Choroid plexus epithelial cell (primary cell): ENCODE measurements around the gene DDX43.
"Not testable (repeated sequence)": the region's sequence is repeated elsewhere in the genome, so short reads cannot be mapped to it uniquely, and the experiment has no call there.

Experiments used
- DNase-seq: peaks from one replicate; pipeline ENCODE4 v3.0.0-alpha.2; 2010; ENCODE audit warnings: low read depth
- H3K4me3 ChIP-seq: 2 replicates; pipeline ENCODE4 v1.5.1; 2011; ENCODE audit warnings: low read depth, mild to moderate bottlenecking, control low read depth, low read length, moderate library complexity
- TF ChIP-seq, protein P1 (sequence below): conservative IDR thresholded peaks from 2 replicates; pipeline ENCODE4 v1.5.1; 2011; ENCODE audit warnings: low read depth, mild to moderate bottlenecking, control low read depth, inconsistent platforms, low read length, moderate library complexity

DDX43 gene

DNA sequence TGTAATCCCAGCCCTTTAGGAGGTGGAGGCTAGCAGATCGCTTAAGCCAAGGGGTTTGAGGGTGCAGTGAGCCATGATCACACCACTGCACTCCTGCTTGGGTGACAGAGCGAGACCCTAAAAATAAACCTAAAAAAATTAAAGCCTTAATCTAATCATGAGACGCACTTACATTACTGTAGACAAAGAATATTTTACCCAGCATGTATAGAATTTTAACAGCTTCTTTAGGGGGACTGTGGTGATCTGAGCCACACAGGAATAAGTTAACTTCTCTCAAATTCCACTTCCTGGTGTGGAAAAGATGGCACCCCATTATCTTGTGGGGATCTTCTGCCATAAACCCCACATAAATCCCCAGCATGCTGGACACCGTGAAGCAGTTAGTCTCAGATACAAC is 22.6 kb upstream of the DDX43 start:
- TF ChIP-seq, protein P1, sequence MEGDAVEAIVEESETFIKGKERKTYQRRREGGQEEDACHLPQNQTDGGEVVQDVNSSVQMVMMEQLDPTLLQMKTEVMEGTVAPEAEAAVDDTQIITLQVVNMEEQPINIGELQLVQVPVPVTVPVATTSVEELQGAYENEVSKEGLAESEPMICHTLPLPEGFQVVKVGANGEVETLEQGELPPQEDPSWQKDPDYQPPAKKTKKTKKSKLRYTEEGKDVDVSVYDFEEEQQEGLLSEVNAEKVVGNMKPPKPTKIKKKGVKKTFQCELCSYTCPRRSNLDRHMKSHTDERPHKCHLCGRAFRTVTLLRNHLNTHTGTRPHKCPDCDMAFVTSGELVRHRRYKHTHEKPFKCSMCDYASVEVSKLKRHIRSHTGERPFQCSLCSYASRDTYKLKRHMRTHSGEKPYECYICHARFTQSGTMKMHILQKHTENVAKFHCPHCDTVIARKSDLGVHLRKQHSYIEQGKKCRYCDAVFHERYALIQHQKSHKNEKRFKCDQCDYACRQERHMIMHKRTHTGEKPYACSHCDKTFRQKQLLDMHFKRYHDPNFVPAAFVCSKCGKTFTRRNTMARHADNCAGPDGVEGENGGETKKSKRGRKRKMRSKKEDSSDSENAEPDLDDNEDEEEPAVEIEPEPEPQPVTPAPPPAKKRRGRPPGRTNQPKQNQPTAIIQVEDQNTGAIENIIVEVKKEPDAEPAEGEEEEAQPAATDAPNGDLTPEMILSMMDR: no peak

GRCh38 chr6:73372516-73372915 is 22.1 kb upstream of the DDX43 start:
- H3K4me3 ChIP-seq: no peak overlapping the region
- TF ChIP-seq, protein P1: no peak
- no peak for DNase-seq

More for the DNA sequence above, 22.6 kb upstream of the DDX43 start:
- no peak for DNase-seq
- no peak overlapping the region for H3K4me3 ChIP-seq

DNA sequence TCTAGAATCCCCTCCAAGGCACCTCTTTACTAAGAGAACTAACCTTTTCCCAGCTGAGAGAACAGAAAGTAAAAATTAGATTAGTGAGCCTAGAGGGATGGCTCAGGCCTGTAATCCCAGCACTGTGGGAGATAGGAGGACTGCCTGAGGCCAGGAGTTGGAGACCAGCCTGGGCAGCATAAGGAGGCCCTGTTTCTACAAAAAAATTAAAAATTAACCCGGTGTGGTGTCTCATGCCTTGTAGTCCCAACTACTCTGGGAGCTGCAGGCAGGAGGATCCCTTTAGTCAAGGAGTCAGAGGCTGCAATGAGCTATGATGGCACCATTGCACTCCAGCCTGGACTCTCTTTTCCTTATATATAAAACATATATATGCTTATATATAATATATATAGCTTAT is 19.4 kb upstream of the DDX43 start:
- no peak overlapping the region for H3K4me3 ChIP-seq
- TF ChIP-seq, protein P1: no peak
- DNase-seq: no peak

DNA sequence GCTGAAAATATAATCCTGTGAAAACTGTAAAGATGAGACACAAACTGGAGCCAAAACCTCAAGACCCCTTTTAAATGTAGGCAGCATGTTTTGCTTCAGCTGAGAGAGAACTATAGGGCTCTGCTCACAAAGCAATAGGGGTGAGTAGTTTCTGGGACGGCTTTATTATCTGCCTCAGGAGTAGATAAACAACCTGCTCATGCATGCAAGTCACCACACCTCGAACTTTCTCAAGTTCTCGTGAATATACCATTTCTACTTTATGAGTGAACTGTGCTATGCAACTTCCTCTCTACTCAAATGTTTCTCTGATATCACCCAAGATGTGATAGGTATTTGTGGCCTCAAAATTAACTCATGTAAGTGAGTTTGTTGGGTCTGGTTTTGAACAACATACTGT is 17.4 kb upstream of the DDX43 start:
- TF ChIP-seq, protein P1: no peak
- no peak overlapping the region for H3K4me3 ChIP-seq
- DNase-seq: no peak

GRCh38 chr6:73381531-73381930 is 13.1 kb upstream of the DDX43 start:
- DNase-seq, H3K4me3 ChIP-seq: not testable (repeated sequence)

GRCh38 chr6:73382462-73383113 is 12.0 kb upstream of the DDX43 start:
- TF ChIP-seq, protein P1: no peak
- H3K4me3 ChIP-seq: no peak overlapping the region
- peak; percentile 9 for DNase-seq

DNA sequence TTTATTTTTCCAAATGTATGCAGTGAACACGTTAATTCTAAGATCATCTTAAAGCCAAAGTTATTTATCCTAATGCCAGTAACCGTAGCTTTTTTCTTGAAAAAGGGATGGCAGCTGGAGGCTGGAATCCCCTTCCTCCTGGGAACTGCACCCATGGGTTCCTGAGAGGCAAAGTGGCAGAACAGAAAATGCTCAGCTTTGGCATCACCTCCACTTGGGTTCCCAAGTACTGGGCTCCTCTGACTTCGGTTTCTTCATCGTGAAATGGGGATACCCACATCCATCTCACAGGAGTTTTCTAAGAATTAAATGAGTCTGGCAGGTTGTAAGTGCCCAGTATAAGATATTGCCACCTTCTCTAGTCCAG is 6.2 kb upstream of the DDX43 start:
- H3K4me3 ChIP-seq: peak overlapping the region; percentile 60
- DNase-seq: no peak
- TF ChIP-seq, protein P1: no peak
